ENCODE results near the gene PRIM2.
"Not testable (repeated sequence)": the region's sequence is repeated elsewhere in the genome, so short reads cannot be mapped to it uniquely, and the experiment has no call there.

PRIM2 gene

DNA sequence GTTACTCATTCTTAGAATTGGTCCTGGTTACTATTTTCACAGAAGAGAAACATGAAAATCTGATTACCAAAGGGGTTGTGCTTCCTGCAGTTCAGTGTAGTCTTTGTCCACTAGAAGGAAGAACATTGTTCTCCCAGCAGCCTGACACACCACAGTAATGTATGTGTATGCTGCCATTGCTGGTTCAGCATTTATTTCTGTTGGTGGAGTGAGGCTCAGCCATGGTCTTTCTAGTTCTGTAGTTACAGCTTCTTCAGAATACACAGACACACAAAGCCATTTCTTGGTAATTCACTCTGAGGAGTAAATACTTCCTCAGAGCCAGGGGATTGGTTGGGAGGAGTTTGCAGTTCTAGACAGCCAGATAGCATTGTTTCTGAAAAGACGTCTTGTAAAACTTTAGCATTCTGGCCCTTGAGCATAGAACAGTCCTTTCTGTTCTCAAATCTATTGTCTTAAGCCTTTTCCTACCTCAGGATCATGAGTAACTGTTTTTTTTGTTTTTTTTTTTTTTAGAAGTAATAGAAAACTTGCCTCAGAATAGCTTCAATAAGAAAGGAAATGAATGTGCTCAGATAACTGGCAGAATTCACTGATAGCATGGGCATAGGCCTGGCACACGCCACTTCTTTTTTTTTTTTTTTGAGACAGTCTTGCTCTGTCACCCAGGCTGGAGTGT lies 128.5 kb downstream of the PRIM2 start:
- not testable (repeated sequence) for DNase-seq (ENCODE audit: low read depth in 2 of 2)

DNA sequence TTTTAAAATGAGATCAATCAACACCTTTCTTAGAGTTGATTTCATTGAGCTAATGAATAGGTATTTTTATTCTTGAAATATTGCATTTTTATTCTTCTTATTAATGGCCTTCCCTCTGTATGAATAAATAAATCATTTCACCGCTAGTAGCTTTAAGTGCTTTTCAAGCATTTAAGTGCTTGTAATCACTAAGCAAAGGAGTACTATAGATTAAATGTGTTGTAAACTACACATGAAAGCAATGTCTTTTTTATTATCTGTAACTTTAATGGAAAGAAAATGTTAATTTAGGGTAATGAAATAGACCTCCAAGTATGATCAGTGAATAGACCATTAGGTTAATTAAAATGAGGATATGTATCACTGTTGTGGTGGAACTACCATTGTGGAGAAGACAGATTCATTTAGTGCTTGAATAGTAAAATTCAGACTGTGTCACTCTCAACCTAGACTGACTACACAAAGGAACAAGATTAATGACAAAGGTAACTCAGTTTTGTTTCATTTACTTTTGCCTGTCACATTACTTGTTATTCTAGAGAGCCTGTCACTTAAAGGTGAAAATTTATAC lies 132.2 kb downstream of the PRIM2 start:
- not testable (repeated sequence) for DNase-seq (ENCODE audit: low read depth in 2 of 2)

DNA sequence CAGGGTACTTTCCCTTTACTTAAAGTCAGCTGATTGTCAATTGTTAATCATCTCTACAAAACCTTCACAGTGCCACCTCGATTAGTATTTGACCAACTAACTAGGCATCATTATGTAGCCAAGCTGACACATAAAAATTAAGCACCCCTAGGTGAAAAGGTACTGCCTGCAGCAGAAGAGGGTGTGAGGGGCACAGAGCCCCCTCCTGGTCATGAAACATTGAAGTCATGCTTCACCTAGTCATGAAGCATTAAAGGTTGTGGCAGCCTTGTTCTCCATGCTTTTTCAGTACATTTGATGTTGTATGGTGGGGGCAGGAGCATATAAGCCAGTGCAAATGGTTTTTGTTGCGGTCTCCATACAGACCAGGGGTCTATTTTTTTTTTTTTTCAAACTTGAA lies 142.4 kb downstream of the PRIM2 start:
- not testable (repeated sequence) for DNase-seq (ENCODE audit: low read depth in 2 of 2)

DNA sequence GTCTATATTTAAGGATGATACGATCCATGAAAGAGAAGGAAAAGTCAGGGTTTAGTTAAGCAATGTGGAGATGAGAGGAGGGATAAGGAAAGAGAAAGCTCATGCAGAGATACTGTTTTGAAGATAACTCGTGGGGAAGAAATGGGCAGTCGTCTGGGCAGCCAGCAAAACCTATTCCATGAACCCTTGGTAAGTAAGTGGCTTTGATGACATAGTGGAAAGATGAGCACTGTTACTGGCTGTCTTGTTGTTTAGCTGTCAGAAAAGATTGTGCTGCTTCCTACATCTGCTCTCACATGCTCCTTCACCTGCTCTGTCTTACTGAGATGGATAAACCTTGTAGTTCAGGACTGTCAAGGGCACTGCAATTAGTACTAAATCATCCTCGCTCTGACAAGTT lies 143.6 kb downstream of the PRIM2 start:
- DNase-seq (ENCODE audit: low read depth in 2 of 2): not testable (repeated sequence)

DNA sequence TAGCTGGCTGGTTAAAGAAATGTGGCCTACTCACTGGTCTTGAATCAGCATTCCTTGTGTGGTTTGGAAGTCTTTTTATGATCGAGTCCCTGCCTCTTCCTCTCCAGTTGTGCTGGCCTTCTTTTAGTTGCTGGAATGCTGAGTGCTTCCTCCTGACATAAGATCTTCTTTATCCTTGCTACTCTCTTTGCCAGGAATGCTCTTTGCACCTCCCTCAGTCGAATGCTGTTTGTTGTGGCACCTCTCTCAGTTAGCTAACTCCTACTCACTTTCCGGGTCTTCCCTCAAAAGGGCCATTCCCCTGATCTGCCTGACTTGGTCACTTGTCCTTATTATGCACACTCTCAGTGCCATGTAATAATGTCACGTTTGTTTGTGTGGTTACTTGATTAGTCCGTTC lies 146.4 kb downstream of the PRIM2 start:
- DNase-seq (ENCODE audit: low read depth in 2 of 2): not testable (repeated sequence)

DNA sequence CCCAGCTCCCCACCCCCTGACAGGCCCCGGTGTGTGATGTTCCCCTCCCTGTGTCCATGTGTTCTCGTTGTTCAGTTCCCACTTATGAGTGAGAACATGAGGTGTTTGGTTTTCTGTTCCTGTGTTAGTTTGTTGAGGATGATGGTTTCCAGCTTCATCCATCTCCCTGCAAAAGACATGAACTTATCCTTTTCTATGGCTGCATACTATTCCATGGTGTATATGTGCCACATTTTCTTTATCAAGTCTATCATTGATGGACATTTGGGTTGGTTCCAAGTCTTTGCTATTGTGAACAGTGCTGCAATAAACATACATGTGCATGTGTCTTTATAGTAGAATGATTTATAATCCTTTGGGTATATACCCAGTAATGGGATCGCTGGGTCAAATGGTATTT lies 148.5 kb downstream of the PRIM2 start:
- not testable (repeated sequence) for DNase-seq (ENCODE audit: low read depth in 2 of 2)

DNA sequence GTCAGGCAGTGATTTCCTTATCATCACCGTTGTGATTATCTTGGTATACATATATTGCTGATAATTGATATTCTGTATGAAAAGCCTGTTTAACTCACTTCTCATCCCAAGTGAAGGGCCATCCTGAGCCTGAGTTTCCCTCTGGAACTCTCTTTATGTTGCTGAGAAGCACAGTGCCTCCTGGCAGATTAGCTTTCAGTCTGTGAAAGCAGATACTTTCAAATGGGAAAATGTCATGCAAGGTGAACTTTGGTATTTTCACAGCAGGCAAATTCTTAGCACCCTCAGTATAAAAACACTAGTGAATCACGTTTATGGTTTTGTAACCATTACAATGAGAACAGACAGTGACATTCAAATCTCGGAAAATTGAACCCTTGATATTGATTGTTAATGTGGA lies 151.6 kb downstream of the PRIM2 start:
- DNase-seq (ENCODE audit: low read depth in 2 of 2): no peak

DNA sequence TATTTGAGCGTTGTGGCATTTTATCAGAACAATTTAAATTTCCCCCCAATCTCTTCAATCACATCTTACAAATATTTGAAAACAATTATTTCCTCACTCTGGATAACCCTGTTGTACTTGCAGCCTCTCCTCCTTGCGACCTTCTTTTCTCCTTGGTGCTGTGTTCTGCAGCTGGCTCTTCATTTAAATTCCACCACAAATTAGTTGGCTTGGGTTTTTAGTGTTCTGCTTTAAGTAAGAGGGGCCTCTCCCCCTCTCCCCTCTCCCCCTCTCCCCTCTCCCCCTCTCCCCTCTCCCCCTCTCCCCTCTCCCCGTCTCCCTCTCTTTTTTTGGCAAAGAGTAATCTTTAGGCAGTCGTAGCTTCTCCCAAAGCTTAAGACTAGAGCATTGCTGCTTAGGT lies 152.7 kb downstream of the PRIM2 start:
- not testable (repeated sequence) for DNase-seq (ENCODE audit: low read depth in 2 of 2)

DNA sequence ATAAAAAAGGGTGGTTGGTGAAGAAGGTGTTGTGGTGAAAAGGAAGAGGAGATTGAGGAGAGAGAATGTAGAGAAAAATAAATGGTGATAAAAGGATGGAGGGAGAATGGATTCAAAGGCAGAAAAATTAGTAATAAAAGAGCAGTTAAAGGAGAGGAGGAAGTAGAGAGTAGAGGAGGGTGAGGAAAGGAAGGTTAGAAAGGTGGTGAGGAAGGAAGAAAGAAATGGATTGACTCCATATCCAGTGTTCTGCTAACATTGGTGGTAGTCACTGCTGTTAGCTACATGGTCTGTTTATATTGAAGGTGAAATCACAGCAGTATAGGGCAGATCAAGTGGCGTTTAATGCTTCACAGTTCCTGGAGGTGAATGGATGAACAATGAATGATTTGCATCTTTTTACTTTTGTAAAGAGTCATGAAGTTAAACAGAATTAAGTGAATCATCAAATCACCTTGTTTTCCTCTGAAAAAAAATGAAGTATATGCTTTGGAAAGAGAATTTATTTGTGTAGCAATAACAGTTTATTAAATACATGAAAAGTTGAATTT lies 154.0 kb downstream of the PRIM2 start:
- DNase-seq (ENCODE audit: low read depth in 2 of 2): not testable (repeated sequence)

DNA sequence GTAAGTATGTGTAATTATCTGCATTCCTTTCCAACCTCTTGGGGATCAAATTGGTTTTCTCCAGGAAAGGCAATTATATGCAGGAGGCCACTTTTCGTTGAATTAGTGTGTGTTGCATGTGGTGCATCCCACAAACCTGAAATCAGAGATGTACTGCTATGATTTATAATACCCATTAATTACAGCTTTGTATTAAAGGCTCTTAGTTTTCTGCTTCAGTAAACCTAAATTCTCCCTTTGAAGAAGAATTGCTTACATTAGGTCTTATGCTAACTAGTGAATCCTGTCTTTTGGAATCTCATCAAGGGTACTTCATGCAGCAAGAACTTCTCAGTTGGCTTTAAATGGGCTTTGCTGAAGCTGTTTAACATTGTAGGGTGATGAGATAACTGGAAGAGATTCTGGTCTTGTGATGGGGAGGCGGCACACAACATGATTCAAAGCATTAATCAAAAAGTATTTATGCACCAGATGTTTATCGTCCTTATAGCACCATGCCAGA lies 155.5 kb downstream of the PRIM2 start:
- not testable (repeated sequence) for DNase-seq (ENCODE audit: low read depth in 2 of 2)

DNA sequence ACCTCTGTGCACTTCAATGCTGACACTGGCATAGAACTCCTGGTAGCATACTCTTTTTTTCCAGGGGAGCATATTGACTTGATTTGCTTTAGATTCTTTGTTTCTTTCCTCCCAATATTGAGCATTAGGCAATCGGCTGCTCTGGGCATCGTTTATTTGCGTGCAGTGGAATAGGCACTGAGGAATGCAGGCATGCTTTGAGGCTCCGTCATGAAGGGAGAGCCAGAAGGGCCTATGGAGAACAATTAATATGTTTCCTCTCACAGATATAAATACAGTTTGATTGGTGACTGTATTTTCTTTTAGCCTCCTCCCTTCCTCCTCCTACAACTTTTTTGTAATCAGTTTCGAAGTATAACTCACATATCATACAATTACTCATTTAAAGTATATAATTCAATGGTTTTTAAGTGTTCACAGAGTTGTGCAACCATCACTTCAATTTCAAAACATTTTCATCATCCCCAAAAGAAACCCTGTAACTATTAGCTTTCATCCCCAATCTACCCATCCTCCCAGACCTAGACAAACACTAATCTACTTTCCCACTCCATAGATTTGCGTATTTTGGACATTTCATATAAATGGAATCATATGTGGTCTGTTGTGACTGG lies 157.5 kb downstream of the PRIM2 start:
- not testable (repeated sequence) for DNase-seq (ENCODE audit: low read depth in 2 of 2)

DNA sequence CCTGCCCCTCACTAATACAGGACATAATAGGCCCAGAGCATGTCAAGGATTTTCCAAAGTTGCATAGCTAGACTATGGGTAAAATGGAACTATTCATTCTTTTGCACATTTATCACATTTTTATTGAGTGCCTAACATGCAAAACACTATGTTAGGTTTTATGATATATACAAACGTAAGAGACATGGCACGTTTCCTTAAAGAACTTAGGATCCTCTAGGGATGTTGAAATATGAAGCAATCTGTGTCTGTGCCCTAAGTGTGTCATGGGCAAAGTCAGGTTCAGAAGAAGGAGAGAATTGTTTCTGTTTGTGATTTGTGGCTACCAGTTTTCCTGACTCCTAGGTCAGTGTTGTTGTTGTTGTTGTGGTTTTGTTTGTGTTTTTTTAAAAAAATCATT lies 158.2 kb downstream of the PRIM2 start:
- DNase-seq (ENCODE audit: low read depth in 2 of 2): not testable (repeated sequence)

DNA sequence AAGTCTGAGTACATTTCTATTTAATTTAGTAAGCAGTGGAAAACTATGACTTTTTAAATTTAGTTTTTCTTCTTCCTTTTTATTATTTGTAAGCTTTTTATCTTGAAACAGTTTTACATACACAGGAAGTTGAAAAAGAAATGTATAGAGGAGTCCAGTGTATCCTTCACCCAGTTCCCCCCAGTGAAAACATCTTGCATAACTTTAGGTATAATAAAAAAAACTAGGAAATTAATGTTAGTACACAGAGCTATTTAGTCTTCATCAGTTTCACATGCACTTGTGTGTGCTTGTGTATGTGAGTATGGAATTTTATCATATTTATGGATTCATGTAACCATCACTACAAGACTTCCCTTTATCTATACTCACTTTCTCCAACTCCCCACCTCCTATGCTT lies 162.8 kb downstream of the PRIM2 start:
- not testable (repeated sequence) for DNase-seq (ENCODE audit: low read depth in 2 of 2)

DNA sequence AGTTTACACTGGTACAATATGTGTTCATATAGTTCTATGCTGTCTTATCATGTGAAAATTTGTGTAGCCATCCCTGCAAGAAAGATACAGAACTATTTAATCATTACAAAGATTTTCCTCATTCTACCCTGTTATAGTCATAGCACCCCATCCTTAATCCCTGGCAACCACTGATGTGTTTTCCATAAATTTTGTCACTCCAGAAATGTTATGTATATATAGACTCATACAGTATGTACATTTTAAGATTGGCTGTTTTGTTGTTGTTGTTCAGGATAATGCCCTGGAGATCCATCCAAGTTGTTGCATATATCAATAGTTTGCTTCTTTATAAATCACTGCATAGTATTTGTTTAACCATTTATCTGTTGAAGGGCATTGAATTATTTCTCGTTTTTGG lies 163.7 kb downstream of the PRIM2 start:
- DNase-seq (ENCODE audit: low read depth in 2 of 2): not testable (repeated sequence)

DNA sequence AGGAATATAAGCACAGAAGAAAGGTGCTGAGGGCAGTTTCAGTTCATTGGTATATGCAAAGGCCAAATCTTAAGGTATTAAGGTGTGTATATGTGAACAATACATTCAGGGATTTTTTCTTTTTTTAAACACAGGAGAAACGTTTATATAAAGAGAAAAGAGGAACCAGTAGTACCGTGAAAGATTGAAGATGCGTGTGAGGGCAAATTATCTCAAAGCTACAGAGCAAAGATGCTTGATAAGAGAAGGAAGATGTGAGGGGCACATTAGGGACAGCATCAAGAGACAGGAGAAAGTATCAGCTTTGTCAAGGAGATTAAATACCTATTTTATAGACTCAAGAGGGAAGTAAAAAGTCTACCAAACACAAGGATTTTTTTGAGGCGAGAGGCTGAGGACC lies 165.0 kb downstream of the PRIM2 start:
- not testable (repeated sequence) for DNase-seq (ENCODE audit: low read depth in 2 of 2)

DNA sequence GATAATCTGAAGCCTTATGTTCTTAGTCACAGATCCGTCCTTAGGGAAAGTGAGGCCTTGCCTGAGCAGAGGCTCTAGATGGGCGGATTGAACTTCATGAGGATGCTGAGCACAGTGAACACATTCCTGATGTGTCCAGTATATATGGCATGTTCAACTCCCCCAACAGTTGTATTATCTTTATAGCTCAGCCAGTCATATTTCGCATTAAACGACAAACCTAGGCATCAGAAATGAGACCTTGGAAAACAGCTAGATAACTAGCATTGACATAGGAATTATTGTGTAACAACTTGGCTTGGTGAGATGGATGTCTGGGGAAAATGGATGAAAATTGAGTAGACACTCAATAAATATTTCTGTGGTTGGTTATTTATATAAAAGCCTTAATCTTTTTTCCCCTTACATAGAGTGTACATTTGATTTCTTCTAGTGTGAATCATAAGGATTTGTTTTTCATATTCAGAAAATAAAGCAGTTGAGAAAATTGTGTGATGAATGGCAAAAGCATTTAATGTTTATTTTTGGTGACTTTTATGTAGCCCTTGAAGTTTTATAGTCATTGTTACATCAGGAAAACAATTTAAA lies 169.2 kb downstream of the PRIM2 start:
- DNase-seq (ENCODE audit: low read depth in 2 of 2): not testable (repeated sequence)

DNA sequence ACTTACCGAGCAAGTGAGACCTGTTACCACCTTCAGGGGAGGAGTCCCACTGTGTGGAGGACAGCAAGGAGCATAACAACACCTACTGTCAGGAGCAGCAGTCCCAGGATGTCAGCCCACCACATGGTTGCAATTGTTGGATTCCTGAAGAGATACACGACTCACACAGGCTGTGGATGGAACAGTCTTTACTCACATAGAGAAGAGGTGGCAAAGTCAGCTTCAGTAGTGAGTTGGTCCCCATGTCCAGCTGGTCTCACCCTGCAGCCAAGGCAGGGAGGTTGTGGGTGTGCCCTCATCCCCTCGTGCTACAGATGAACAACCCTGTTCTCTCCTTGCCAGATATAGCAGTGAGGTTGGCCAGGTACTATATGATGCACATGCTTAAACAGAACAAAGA lies 171.1 kb downstream of the PRIM2 start:
- not testable (repeated sequence) for DNase-seq (ENCODE audit: low read depth in 2 of 2)

DNA sequence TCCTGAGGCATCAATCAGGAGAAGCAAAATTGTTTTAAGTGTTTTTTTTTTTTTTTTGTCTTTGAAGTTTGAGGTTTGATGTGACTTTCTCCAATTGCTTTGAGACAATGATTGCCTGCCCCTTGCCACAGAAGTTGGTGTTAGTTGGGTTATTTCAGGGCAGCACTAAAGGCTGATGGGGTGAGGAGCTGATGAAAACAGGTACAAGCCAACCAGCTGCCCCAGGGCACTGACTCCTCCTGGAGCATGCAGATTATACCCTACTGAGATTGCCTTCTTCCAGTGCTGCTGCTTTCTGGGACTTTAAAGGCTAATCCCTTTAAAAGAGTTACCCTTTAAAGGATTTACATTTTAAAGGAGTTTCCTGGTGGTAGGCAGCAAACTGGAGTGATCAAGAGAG lies 172.5 kb downstream of the PRIM2 start:
- not testable (repeated sequence) for DNase-seq (ENCODE audit: low read depth in 2 of 2)

DNA sequence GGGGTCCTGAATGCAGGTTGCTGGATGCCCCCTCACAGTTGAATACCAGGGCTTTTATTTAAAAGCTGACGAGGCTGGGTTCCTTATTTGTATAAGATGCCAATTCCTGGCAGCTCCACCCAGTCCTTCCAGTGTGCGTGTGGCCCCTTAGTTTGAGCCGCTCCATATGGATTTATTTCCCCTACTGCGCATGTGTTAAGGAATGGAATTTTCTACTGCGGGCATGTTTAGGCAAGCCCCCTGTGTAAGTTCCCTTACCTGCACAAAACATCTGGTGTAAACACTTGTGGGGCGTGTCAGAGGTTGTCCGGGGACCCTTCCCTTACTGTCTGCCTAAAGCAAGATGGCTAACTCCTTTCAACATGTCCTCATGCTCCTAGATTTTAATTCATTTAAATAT lies 174.4 kb downstream of the PRIM2 start:
- not testable (repeated sequence) for DNase-seq (ENCODE audit: low read depth in 2 of 2)

DNA sequence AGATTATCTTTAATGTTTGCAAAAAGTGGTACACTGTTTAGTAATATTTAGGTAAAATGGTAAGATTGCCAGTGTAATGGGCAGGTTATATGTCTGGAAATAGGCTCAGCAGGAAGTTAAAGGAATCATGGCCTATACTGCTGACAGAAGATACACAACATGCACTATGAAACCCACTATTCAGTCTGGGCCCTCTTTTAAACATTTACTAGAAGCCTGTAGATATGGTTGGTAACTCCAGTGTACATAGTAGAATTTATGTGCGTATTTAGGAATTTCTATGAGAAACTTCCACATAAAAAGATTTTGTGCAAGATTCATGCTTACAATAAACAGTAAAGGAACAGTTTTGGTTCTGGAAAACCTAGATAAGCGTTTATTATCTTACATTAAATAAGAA lies 178.8 kb downstream of the PRIM2 start:
- DNase-seq (ENCODE audit: low read depth in 2 of 2): not testable (repeated sequence)

DNA sequence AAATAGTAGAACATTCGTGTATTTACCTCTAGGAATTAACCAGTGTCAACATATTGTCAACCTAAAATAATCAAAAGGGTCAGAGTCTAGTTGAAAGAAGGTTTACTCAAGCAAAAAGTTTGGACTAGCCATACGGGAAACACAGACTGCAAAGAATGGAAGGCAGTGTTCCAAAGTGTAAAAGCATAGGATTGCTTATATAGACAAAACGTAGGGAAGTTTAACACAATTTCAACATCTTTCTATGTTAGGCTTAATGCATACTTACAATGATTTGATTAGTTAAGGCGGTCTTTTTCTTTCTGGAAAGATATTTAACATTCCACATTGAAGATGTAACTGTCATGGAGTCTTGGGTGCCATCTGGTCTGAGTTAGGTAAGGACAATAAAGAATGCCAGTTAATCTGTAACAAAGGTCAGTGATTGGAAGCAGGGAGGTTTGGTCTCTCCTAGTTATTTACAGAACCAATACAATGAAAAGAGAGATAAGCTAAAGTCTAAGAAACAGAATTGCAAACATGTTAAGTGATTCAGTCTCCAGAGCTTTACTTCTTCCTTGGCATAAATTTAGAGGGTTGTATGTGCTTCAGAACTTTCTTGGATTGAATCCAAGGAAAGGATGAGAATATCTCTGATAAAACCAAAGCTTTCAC lies 183.1 kb downstream of the PRIM2 start:
- not testable (repeated sequence) for DNase-seq (ENCODE audit: low read depth in 2 of 2)

DNA sequence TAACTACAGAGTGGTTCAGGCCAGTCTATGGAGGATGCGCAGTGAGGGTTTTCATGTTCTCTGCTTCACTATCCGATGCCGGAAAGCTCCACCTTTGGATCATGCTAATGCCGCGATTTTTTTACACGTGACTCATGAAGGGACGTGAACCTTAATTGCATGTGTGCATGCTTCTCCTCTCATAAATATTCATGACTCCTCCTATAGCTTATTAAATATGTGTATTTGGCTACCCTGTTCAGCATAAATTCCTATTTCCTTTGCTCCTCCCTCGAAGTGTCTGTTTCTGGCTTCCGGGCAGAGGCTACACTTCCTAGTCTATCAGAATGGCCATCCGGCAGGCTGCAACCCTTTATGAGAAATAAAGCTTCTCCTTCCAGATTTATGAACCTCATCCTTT lies 185.0 kb downstream of the PRIM2 start:
- not testable (repeated sequence) for DNase-seq (ENCODE audit: low read depth in 2 of 2)

Measured in activated CD8-positive, alpha-beta memory T cell treated with anti-CD3 and anti-CD28 coated beads for 4 hours (primary cell).